GM21723 (cell line): ENCODE results near the gene SLC38A2.

Experiments
- ATAC-seq: cut with Tn5 transposase; IDR thresholded peaks from one replicate; pipeline ENCODE4 v1.9.1; 2021; ENCODE audit warnings: mild to moderate bottlenecking, moderate library complexity; ENCODE audit not compliant: unreplicated experiment

Gene SLC38A2

GRCh38 chr12:46377678-46378077 is 5.1 kb upstream of the SLC38A2 start:
- no peak for ATAC-seq

DNA sequence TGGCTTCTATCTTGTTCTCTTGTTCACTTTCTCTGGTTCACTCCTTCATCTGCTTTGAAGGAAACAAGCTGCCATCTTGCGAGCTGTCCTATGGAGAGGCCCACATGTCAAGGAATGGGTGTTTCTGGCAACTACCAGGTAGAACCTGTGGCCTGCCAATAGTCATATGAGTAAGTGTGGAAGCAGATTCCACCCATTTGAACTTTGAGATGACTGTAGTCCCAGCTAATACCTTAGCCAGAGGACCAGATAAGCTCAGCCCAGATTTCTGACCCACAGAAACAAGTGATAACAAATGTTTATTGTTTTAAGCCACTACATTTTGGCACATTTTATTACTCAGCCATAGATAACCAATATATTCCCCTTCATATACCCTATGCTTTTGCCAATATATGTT is 4.0 kb upstream of the SLC38A2 start:
- no peak for ATAC-seq

- no peak for ATAC-seq
Observed at GRCh38 chr12:46374711-46375110, 2.1 kb upstream of the SLC38A2 start.

GRCh38 chr12:46374310-46374709 is 1.7 kb upstream of the SLC38A2 start:
- ATAC-seq, result no peak

DNA sequence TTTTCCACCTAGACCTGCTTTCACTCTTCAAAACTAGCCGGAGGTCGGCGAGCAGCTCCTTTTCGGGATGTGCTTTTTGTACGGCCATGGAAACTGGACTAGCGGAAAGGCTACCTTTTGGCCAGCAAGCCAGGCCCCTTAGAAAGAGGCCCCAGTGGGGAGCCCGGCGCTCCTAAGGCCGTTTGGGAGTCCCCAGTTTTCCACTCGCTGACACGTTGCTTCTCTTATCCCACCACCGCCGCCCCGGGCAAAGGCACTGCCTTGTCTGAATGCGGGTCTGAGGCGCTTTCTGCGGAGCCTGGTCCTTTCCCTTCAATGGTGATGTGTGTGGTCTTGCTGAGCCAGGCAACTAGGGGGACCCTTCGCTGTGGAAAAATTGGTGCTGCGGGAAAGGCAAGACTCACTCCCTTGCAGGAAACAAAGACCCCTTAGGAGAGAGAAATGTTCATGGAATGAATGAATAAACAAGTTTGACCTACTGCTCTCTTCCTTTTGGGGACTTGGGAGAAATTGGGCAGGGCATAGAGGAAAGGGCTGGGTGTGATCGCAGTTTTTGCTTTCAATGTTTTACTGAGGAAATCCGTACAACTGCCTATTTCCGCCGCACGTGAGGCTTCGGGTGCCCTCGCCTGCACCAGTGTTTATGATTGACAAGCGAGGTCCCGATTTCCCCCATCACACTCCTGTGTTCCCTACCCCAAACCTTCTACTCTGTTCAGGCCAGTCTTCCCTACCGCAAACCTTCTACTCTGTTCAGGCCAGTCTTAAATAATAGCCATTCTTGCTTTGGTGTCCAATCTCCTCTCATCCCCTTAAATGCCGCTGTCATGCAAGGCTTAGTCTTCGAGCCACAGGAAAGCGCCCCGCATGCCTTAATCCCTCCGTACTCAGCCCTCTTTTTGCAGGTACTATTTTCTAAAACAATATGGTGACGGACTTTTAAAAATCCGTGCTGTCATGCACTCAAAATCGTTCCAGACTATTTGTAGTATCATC is 1.0 kb upstream of the SLC38A2 start:
- ATAC-seq, result no peak

DNA sequence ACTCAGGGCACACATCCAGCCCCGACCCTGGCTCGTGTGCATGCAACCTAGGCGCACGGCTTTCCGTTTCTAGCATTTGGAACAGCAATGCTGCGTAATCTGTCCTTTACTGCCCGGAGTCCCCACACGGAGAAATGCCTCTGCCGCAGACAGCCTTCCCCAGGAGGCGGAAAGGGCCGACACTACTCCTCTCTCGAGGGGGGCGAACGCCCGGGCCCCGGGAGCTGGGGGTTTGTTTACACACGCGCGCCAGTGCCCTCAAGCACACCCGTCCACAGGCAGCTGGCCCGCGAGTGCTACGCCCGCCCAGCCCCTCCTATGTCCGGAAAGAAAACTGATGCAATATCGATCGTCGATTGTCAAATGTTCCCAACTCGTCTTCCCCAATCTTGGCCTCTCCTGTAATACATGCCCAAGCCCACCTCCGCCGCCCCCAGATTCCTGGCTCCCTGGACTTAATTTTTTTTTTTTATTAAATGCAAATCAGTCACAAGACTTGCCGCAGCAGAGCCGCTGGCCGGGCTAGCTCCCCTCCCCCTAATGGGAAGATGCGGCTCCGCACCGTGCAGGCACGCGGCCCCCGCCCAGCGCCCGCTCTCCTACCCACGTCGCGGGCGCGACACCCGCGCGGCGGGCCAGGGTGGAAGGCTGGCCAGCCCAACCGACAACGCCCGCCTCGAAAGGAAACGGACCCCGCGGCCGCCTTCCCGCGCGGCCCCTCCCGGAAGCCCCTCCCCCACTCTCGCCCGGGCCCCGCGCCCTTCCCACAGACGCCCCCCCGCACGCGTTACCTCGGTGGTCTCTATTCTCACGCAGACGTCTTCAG is 642 bp downstream of the SLC38A2 start:
- peak; percentile 32 for ATAC-seq

GRCh38 chr12:46370792-46371717 is 1.5 kb downstream of the SLC38A2 start:
- ATAC-seq, result peak; percentile 58

- ATAC-seq, result no peak
Observed at GRCh38 chr12:46370380-46370734, 2.2 kb downstream of the SLC38A2 start.

DNA sequence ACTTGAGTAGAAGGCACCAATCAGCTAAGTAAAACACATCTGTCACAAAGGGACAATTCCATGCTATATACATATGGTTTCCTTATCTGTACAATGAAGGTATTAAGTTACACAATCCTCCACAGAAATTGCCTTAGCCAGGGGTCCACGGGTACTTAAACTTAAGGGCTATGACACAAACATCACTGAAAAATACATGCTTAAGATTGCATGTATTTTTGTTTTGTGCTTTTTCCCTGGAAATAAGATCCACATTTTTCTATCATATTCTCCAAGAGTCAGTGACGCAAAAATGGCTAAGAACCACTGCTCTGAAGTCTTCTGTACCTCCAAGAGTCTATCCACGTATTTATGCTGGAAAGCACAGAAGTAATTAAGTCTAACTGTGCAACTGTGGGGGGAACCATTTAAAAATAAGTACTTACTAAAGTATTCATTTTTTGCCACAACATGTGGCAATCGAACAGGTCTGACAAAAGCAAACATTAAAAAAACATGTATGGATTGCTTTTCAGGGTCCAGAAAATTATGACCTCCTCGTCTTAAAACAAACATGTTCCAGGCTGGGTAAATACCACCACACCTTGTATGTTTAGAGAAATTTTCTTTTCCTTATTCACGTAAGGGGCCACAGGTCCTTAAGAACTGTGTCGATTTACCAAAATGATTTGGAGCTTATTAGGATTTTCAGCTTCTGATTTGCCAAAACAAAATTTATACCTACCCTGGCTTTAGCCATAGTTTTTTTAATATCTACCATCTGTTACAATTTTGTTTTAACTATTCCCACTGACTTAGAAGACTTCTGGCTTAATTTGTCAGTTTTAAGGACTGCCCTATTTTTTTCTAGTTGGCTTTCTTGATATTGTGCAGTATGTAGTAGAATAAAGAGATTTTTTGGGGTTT is 2.8 kb downstream of the SLC38A2 start:
- no peak for ATAC-seq

DNA sequence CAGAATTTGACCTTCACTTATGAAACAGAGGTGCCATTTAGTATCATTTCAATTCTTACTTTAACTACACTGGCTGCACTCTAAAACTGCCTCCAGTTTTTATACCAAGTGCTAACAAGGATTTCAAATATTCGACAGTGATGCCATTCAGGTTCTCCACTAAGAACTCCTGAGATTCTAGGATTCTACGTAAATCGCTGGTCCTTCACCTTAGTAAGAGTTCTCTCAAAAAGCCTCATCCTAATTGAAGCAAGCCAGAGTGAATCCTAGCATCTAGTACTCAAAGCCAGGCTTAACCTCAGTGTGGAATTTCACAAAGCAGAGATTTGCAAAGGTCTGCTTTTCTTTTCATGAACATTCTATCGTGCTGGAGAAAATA is 3.5 kb downstream of the SLC38A2 start:
- no peak for ATAC-seq

DNA sequence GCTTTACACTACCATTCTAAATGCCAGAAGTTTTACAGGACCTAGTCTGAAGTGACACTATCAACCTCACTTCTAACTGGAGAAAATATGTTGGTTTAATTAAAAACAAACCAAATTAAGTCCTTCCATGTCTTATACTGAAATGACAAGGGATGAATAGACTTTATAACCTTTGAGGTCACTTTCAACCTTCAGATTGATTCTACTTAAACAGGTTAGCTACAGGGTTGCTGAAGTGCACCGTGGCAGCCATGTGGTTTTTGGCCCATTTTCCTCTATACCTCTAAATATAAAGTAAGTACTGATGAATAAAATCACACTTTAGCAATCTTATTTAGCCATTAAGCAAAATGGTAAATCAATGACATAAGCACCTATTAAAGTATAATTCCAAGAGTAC is 3.9 kb downstream of the SLC38A2 start:
- ATAC-seq, result no peak

DNA sequence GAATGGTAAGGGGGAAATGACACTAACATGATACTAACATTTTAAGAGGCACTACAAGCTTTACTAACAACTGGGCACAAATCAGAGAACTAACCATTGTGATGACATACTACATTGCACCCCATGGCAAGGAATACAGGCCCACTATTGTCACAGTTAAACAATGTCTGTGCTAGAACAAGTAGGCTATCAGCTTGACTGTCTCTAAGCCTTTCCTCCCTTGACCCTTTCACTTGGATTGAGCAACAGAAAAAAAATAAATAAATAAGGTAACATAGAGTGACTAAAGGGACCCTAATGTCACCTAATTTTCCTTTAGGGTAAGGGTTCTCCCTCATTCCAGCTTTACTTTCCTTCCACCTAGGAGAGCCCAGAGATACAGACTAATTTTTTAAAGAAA is 4.4 kb downstream of the SLC38A2 start:
- ATAC-seq, result no peak

DNA sequence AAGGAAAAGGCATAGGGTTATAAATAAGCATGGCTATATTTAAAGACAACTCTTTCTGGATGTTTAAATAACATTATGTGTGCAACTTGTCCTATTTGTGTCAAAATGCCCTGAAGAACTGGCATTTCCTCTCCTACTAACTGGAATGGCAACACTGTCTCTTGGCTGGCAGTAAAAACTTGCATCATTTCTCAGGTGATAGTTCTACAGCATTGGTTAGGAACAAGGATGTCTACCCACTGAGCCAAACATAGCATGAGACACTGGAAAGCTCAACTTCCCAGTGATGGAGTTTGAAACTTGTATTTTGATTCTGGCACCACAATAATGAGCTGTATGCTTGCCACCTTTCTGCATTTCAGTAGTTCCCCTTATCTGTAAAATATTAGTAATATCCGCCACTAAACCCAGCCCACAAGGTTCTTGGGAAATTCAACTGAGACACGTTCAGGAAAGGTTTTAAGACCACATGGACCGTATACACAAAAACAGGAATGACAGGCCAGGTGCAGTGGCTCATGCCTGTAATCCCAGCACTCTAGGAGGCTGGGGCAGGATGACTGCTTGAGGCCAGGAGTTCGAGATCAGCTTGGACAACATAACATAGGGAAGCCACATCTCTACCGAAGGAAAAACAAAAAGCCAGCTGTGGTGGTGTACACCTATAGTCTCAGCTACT is 5.1 kb downstream of the SLC38A2 start:
- ATAC-seq, result no peak

DNA sequence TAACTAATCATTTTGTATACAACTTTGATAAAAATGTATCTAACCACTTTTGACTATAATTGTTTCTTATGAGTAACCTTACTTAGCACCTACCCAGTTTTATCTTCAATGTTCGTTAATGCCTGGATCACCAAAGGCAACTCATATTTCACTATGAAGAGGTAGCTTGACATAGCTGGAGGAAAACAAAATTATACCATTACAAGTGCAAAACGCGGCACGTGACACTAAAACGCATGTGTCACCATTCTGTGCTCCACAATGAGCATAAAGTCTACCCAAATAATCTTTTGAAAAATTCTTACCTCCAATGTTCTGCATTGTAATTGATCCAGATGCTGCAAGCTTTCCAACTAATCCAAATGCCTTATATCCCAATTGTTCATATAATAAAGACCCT is 5.8 kb downstream of the SLC38A2 start:
- no peak for ATAC-seq

DNA sequence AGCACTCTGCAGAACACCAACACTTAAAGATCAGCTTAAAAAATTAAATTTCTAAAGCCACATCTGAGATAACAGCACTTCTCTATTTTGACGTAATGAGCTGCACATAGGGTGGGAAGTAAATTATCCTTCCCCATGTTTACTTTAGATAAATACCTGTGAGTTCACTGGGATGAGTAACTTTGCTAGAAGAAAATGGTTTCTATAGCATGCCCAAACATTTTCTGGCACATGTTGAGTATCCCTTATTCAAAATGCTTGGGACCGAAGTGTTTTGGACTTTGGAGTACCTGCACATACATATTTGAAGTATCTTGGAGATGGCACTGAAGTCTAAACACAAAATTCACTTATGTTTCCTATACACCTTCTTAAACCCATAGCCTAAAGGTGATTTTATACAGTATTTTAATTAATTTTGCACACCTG is 6.6 kb downstream of the SLC38A2 start:
- no peak for ATAC-seq

DNA sequence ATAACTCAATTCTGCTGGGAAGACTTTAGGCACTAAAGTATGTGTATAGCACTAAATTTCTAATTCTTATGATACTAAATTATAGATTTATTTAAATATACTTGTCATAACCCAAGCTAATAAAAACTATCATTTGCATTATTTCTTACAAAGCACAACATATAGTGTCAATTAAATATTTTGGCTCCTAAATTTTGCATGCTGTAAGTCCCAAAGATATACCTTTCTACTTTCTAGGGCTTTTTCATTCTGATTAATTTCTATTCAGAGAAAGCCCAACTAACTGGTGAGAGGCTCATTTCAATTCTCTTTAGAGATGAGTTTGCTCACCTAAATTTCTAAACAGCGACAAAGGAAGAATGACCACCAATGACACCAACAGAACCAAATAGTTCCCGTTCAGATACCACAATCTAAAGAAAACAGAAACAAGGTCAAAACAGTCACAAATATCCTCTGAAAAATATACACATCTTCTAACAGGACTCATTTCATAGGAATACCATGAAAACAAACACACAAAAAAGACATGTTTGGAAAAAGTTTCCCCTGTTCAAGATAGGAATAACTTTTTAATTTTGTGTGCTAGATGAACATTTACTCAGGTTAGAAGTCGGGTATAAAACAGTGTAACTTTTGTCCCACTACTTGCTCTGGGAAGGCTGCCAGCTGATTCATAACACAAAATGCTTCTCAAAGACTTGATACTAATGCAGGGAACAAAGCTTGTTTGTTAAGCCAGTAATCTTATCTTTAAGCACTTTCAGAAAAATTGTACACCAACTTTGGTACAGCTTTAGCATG is 7.6 kb downstream of the SLC38A2 start:
- ATAC-seq, result no peak

- no peak for ATAC-seq
Observed at GRCh38 chr12:46364300-46364696, 8.3 kb downstream of the SLC38A2 start.

- ATAC-seq, result no peak
Observed at GRCh38 chr12:46363582-46364299, 8.8 kb downstream of the SLC38A2 start.
